Osteocyte (in vitro differentiated cells): ENCODE results near the gene MS4A1. TPM values are rescaled to one million over a fixed set of nuclear protein-coding genes. Genes with fewer than 3 reads are reported as not detected.

Experiments
- DNase-seq: peaks from one replicate; pipeline ENCODE4 v3.0.0; 2021; ENCODE audit warnings: mixed read lengths; ENCODE audit not compliant: unreplicated experiment; ENCODE audit errors: extremely low spot score
- H3K27ac Mint-ChIP-seq: one replicate; pipeline ENCODE4 v1.8.0; 2021; ENCODE audit warnings: mild to moderate bottlenecking, mixed read lengths; ENCODE audit not compliant: unreplicated experiment
- H3K27me3 Mint-ChIP-seq: one replicate; pipeline ENCODE4 v1.8.0; 2021; ENCODE audit warnings: mixed read lengths; ENCODE audit not compliant: unreplicated experiment
- H3K36me3 Mint-ChIP-seq: one replicate; pipeline ENCODE4 v1.8.0; 2021; ENCODE audit warnings: mixed read lengths; ENCODE audit not compliant: unreplicated experiment
- H3K4me1 Mint-ChIP-seq: one replicate; pipeline ENCODE4 v1.8.0; 2021; ENCODE audit warnings: mixed read lengths; ENCODE audit not compliant: unreplicated experiment
- H3K4me3 Mint-ChIP-seq: one replicate; pipeline ENCODE4 v1.8.0; 2021; ENCODE audit warnings: mild to moderate bottlenecking, moderate library complexity, mixed read lengths; ENCODE audit not compliant: unreplicated experiment
- H3K9me3 Mint-ChIP-seq: one replicate; pipeline ENCODE4 v1.8.0; 2021; ENCODE audit warnings: mixed read lengths; ENCODE audit not compliant: unreplicated experiment
- CTCF ChIP-seq: fragments of 200-600 bp; sonication (generic); IDR thresholded peaks from 2 replicates; pipeline ENCODE4 v1.5.0; 2021; ENCODE audit warnings: antibody characterized with exemption, mild to moderate bottlenecking, moderate library complexity
- total RNA-seq: library from RNA; stranded (reverse); gene quantifications from 2 replicates; pipeline ENCODE4 v1.2.1, GENCODE V29; 2021

MS4A1 gene
- total RNA-seq, 1 donor from 2014 or later = not detected

GRCh38 chr11:60511393-60511792, 55.7 kb downstream of the MS4A1 start:
- H3K9me3 Mint-ChIP-seq = no peaks in the 10 kb centered on the region
- peaks cover 25% of the 10 kb centered on the region for H3K4me1 Mint-ChIP-seq
- H3K27ac Mint-ChIP-seq = no peak overlapping the region
- DNase-seq = no peak
- no peak overlapping the region for H3K4me3 Mint-ChIP-seq
- H3K27me3 Mint-ChIP-seq = no peaks in the 10 kb centered on the region
- H3K36me3 Mint-ChIP-seq = no peaks in the 10 kb centered on the region
- TF ChIP-seq CTCF = no peak

- Mint-ChIP-seq H3K9me3 (no peaks in the 10 kb centered on the region), H3K4me1 (peaks cover 25% of the 10 kb centered on the region), H3K27me3 (no peaks in the 10 kb centered on the region), H3K27ac (no peak overlapping the region), H3K36me3 (no peaks in the 10 kb centered on the region), H3K4me3 (no peak overlapping the region)
- no peak for DNase-seq
- no peak for TF ChIP-seq CTCF
Observed at GRCh38 chr11:60512651-60513225, 57.1 kb downstream of the MS4A1 start.

- Mint-ChIP-seq H3K4me1 (peaks cover 25% of the 10 kb centered on the region), H3K4me3 (no peak overlapping the region), H3K27me3 (peaks cover 5% of the 10 kb centered on the region), H3K27ac (no peak overlapping the region), H3K9me3 (no peaks in the 10 kb centered on the region), H3K36me3 (no peaks in the 10 kb centered on the region)
- TF ChIP-seq CTCF = no peak
- DNase-seq = no peak
Observed at GRCh38 chr11:60513496-60514460, 58.1 kb downstream of the MS4A1 start.

GRCh38 chr11:60515144-60515855, 59.7 kb downstream of the MS4A1 start, which contains the start of gene MS4A13:
MS4A13 (plus strand) TSS chr11:60515392; CDS start chr11:60518084, 2,692 bp downstream.
- Mint-ChIP-seq H3K27me3 (peaks cover 6% of the 10 kb centered on the region), H3K36me3 (no peaks in the 10 kb centered on the region), H3K27ac (no peak within 1 kb of the TSS), H3K4me3 (no peak within 1 kb of the TSS), H3K4me1 (peaks cover 25% of the 10 kb centered on the region), H3K9me3 (no peaks in the 10 kb centered on the region)
- no peak for DNase-seq
- no peak for TF ChIP-seq CTCF

Other genes starting within 250 kb of the MS4A1 start
- gene MS4A4E, start 212.7 kb upstream of the MS4A1 start, total RNA-seq = 0.30 TPM in 1 of 2 replicates, not detected in the other
- gene MS4A4A, start 175.2 kb upstream of the MS4A1 start, total RNA-seq = not detected in 2 replicates
- gene MS4A6E, start 128.6 kb upstream of the MS4A1 start, total RNA-seq = not detected in 2 replicates
- gene MS4A7, start 77.3 kb upstream of the MS4A1 start, total RNA-seq = not detected in 2 replicates
- gene MS4A14, start 59.4 kb upstream of the MS4A1 start, total RNA-seq = not detected in 2 replicates
- not detected in 2 replicates for gene MS4A5, start 26.3 kb upstream of the MS4A1 start, total RNA-seq
- not detected in 2 replicates for gene MS4A12, start 36.9 kb downstream of the MS4A1 start, total RNA-seq
- gene MS4A13, start 59.5 kb downstream of the MS4A1 start, total RNA-seq = not detected in 2 replicates
- not detected in 2 replicates for gene MS4A8, start 243.8 kb downstream of the MS4A1 start, total RNA-seq